ENCODE data around the gene TTC3. TPM values are rescaled to one million over a fixed set of nuclear protein-coding genes. Genes with fewer than 3 reads are reported as not detected.

The TTC3 gene
- total RNA-seq, 1 experiment from 2014 or later, result 92.8 TPM

- intact Hi-C loops (cut with micrococcal nuclease; ENCODE audit: unreplicated experiment), result loop anchor here (5.0 to 10.0 kb wide), 2 partner anchors 143 to 341 kb away; partner anchors contain the start of gene DYRK1A
- no peak overlapping the region for H3K27ac Mint-ChIP-seq (ENCODE audit: unreplicated experiment)
- no peaks in the 10 kb centered on the region for H3K9me3 Mint-ChIP-seq (ENCODE audit: unreplicated experiment)
- CTCF ChIA-PET, result no interaction called here
- POLR2A ChIA-PET, result no interaction called here
- no peaks in the 10 kb centered on the region for H3K27me3 Mint-ChIP-seq (ENCODE audit: insufficient read depth, unreplicated experiment)
- H3K4me3 ChIP-seq (ENCODE audit: low read depth, low read length), result no peak overlapping the region
- H3K36me3 Mint-ChIP-seq (ENCODE audit: insufficient read depth, unreplicated experiment), result peaks cover 64% of the 10 kb centered on the region
- no peaks in the 10 kb centered on the region for H3K27me3 ChIP-seq (replicated peaks; ENCODE audit: control insufficient read depth, insufficient read depth, low read length)
- DNase-seq, result no peak
- H3K4me1 ChIP-seq, result no peaks in the 10 kb centered on the region
- H3K36me3 ChIP-seq (ENCODE audit: control insufficient read depth, insufficient read depth, low read length), result peaks cover 3% of the 10 kb centered on the region; the same call in 1 of the 2 replicates
- no peak overlapping the region for H3K4me3 Mint-ChIP-seq (ENCODE audit: unreplicated experiment)
- H3K4me1 Mint-ChIP-seq (ENCODE audit: low read depth, unreplicated experiment), result peaks cover 11% of the 10 kb centered on the region
- TF ChIP-seq CTCF (IDR thresholded peaks at IDR 0.05; ENCODE audit: insufficient read depth in 1 of 2, low read depth in 1 of 2, low read length in 1 of 2, severe bottlenecking in 1 of 2, unreplicated experiment in 1 of 2), result no peak
- no TSS peak for BruUV-seq (replicated peaks)
- H3K9me3 ChIP-seq, result no peaks in the 10 kb centered on the region
Measured at GRCh38 chr21:37223804-37224345, 150.8 kb downstream of the TTC3 start.

GRCh38 chr21:37224861-37225839 lies 152.1 kb downstream of the TTC3 start:
- no peak for DNase-seq
- H3K9me3 ChIP-seq, result no peaks in the 10 kb centered on the region
- intact Hi-C loops (cut with micrococcal nuclease; ENCODE audit: unreplicated experiment), result loop anchor here (5.0 to 10.0 kb wide), 2 partner anchors 142 to 340 kb away; partner anchors contain the start of gene DYRK1A
- Mint-ChIP-seq H3K27me3 (ENCODE audit: insufficient read depth, unreplicated experiment) (no peaks in the 10 kb centered on the region), H3K9me3 (ENCODE audit: unreplicated experiment) (no peaks in the 10 kb centered on the region), H3K4me1 (ENCODE audit: low read depth, unreplicated experiment) (peaks cover 2% of the 10 kb centered on the region), H3K27ac (ENCODE audit: unreplicated experiment) (no peak overlapping the region), H3K4me3 (ENCODE audit: unreplicated experiment) (no peak overlapping the region), H3K36me3 (ENCODE audit: insufficient read depth, unreplicated experiment) (peaks cover 63% of the 10 kb centered on the region)
- TF ChIP-seq CTCF (IDR thresholded peaks at IDR 0.05; ENCODE audit: insufficient read depth in 1 of 2, low read depth in 1 of 2, low read length in 1 of 2, severe bottlenecking in 1 of 2, unreplicated experiment in 1 of 2), result no peak
- no TSS peak for BruUV-seq (replicated peaks)
- peaks cover 3% of the 10 kb centered on the region; the same call in 1 of the 2 replicates for H3K36me3 ChIP-seq (ENCODE audit: control insufficient read depth, insufficient read depth, low read length)
- H3K27me3 ChIP-seq (replicated peaks; ENCODE audit: control insufficient read depth, insufficient read depth, low read length), result no peaks in the 10 kb centered on the region
- H3K4me1 ChIP-seq, result no peaks in the 10 kb centered on the region
- POLR2A ChIA-PET, result no interaction called here
- CTCF ChIA-PET, result no interaction called here
- H3K4me3 ChIP-seq (ENCODE audit: low read depth, low read length), result no peak overlapping the region

- TF ChIP-seq CTCF (IDR thresholded peaks at IDR 0.05; ENCODE audit: insufficient read depth in 1 of 2, low read depth in 1 of 2, low read length in 1 of 2, severe bottlenecking in 1 of 2, unreplicated experiment in 1 of 2), result no peak
- Mint-ChIP-seq H3K36me3 (ENCODE audit: insufficient read depth, unreplicated experiment) (peaks cover 63% of the 10 kb centered on the region), H3K27me3 (ENCODE audit: insufficient read depth, unreplicated experiment) (no peaks in the 10 kb centered on the region), H3K4me3 (ENCODE audit: unreplicated experiment) (no peak overlapping the region), H3K27ac (ENCODE audit: unreplicated experiment) (no peak overlapping the region), H3K9me3 (ENCODE audit: unreplicated experiment) (no peaks in the 10 kb centered on the region), H3K4me1 (ENCODE audit: low read depth, unreplicated experiment) (peaks cover 5% of the 10 kb centered on the region)
- Histone ChIP-seq H3K27me3 (replicated peaks; ENCODE audit: control insufficient read depth, insufficient read depth, low read length) (no peaks in the 10 kb centered on the region), H3K36me3 (ENCODE audit: control insufficient read depth, insufficient read depth, low read length) (peaks cover 3% of the 10 kb centered on the region; the same call in 1 of the 2 replicates), H3K9me3 (no peaks in the 10 kb centered on the region), H3K4me3 (ENCODE audit: low read depth, low read length) (no peak overlapping the region), H3K4me1 (no peaks in the 10 kb centered on the region)
- no TSS peak for BruUV-seq (replicated peaks)
- intact Hi-C loops (cut with micrococcal nuclease; ENCODE audit: unreplicated experiment), result loop anchor here (10.0 kb wide), 1 partner anchor 339 kb away; no protein-coding TSS in a partner anchor
- CTCF ChIA-PET, result no interaction called here
- POLR2A ChIA-PET, result no interaction called here
- DNase-seq, result no peak
Measured at GRCh38 chr21:37226041-37226920, 153.2 kb downstream of the TTC3 start.

All from Caco-2 (cell line).